Coronary artery (tissue), 2 donors: Measurements from ENCODE around the gene RAMP3.
"Not testable (repeated sequence)": the region's sequence is repeated elsewhere in the genome, so short reads cannot be mapped to it uniquely, and the experiment has no call there.

Experiments used
- DNase-seq: peaks from one replicate; pipeline ENCODE4 v3.0.0-alpha.2; 2017; ENCODE audit warnings: low spot score
- H3K27ac ChIP-seq, 2 donors: fragments of 200-600 bp; sonication (generic); one replicate each; pipeline ENCODE4 v1.5.1; 2016 to 2019
- H3K4me3 ChIP-seq: fragments of 200-600 bp; sonication (generic); 2 replicates; pipeline ENCODE4 v1.5.1; 2016; ENCODE audit warnings: mild to moderate bottlenecking, moderate library complexity
- CTCF ChIP-seq: fragments of 200-600 bp; sonication (generic); IDR thresholded peaks from one replicate; pipeline ENCODE4 v1.5.1; 2019; ENCODE audit warnings: antibody characterized with exemption

RAMP3 gene

GRCh38 chr7:45149606-45150005 is 8.0 kb upstream of the RAMP3 start:
- H3K4me3 ChIP-seq = no peak overlapping the region
- DNase-seq = peak; percentile 57
- TF ChIP-seq CTCF = no peak
- no peak overlapping the region for H3K27ac ChIP-seq

- no peak for TF ChIP-seq CTCF
- no peak for DNase-seq
- no peak overlapping the region for H3K27ac ChIP-seq
- H3K4me3 ChIP-seq = no peak overlapping the region
Measured at GRCh38 chr7:45150199-45150598, 7.4 kb upstream of the RAMP3 start.

GRCh38 chr7:45151131-45151684 is 6.4 kb upstream of the RAMP3 start:
- DNase-seq = peak; percentile 59
- H3K27ac ChIP-seq = no peak overlapping the region
- no peak overlapping the region for H3K4me3 ChIP-seq
- TF ChIP-seq CTCF = no peak

GRCh38 chr7:45151967-45152366 is 5.6 kb upstream of the RAMP3 start:
- TF ChIP-seq CTCF = no peak
- no peak for DNase-seq
- H3K4me3 ChIP-seq = no peak overlapping the region

GRCh38 chr7:45153233-45153632 is 4.4 kb upstream of the RAMP3 start:
- TF ChIP-seq CTCF = no peak
- H3K4me3 ChIP-seq = no peak overlapping the region
- no peak for DNase-seq
- no peak overlapping the region for H3K27ac ChIP-seq

More at GRCh38 chr7:45151967-45152366, 5.6 kb upstream of the RAMP3 start:
- no peak overlapping the region for H3K27ac ChIP-seq

- not testable (repeated sequence) for DNase-seq, H3K27ac ChIP-seq, H3K4me3 ChIP-seq
Measured at GRCh38 chr7:45153861-45154260, 3.7 kb upstream of the RAMP3 start.

GRCh38 chr7:45155357-45155900 is 2.2 kb upstream of the RAMP3 start:
- no peak overlapping the region for H3K27ac ChIP-seq
- H3K4me3 ChIP-seq = no peak overlapping the region
- no peak for TF ChIP-seq CTCF
- DNase-seq = peak; percentile 49
